Hepatocyte (in vitro differentiated cells): ENCODE results near the gene MYL4.

Source experiments
- EZH2 ChIP-seq: fragments of 200-600 bp; sonication (generic); IDR thresholded peaks from 2 replicates; pipeline ENCODE4 v1.6.1; 2016; ENCODE audit warnings: antibody characterized with exemption, mild to moderate bottlenecking, borderline replicate concordance
- TF ChIP-seq, protein P1 (sequence below): fragments of 200-600 bp; sonication (generic); IDR thresholded peaks from 2 replicates; pipeline ENCODE4 v1.5.1; 2016; ENCODE audit warnings: antibody characterized with exemption, mild to moderate bottlenecking; ENCODE audit not compliant: poor library complexity

- no peak for TF ChIP-seq EZH2
- TF ChIP-seq, protein P1, sequence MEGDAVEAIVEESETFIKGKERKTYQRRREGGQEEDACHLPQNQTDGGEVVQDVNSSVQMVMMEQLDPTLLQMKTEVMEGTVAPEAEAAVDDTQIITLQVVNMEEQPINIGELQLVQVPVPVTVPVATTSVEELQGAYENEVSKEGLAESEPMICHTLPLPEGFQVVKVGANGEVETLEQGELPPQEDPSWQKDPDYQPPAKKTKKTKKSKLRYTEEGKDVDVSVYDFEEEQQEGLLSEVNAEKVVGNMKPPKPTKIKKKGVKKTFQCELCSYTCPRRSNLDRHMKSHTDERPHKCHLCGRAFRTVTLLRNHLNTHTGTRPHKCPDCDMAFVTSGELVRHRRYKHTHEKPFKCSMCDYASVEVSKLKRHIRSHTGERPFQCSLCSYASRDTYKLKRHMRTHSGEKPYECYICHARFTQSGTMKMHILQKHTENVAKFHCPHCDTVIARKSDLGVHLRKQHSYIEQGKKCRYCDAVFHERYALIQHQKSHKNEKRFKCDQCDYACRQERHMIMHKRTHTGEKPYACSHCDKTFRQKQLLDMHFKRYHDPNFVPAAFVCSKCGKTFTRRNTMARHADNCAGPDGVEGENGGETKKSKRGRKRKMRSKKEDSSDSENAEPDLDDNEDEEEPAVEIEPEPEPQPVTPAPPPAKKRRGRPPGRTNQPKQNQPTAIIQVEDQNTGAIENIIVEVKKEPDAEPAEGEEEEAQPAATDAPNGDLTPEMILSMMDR = no peak
Measured at GRCh38 chr17:47230864-47231263, 21.7 kb downstream of the MYL4 start.
